Liver (tissue), 9 donors: Measurements from ENCODE around the gene PLEKHA6. TPM values are rescaled to one million over a fixed set of nuclear protein-coding genes. Genes with fewer than 3 reads are reported as not detected.

Experiments used
- DNase-seq: peaks from one replicate; pipeline ENCODE4 v3.0.0-alpha.2; 2017; ENCODE audit warnings: low spot score
- H3K27ac ChIP-seq, 2 donors: one replicate each; pipeline ENCODE4 v1.7.0; 2013; ENCODE audit warnings: inconsistent platforms in 2 of 2, low read length in 2 of 2, control low read depth in 1 of 2, low read depth in 1 of 2, mild to moderate bottlenecking in 1 of 2
- H3K27me3 ChIP-seq, 4 donors: one replicate each; pipeline versions ENCODE4 v1.6.1 to v1.7.0; 2013; ENCODE audit warnings: low read length in 3 of 4, inconsistent platforms in 1 of 4, mild to moderate bottlenecking in 1 of 4, moderate library complexity in 1 of 4; ENCODE audit not compliant: control insufficient read depth in 4 of 4, insufficient read depth in 4 of 4
- H3K36me3 ChIP-seq, 4 donors: one replicate each; pipeline versions ENCODE4 v1.6.1 to v1.7.0; 2013; ENCODE audit warnings: low read length in 3 of 4, mild to moderate bottlenecking in 3 of 4, low read depth in 1 of 4, moderate library complexity in 1 of 4; ENCODE audit not compliant: control insufficient read depth in 4 of 4, insufficient read depth in 3 of 4
- H3K4me1 ChIP-seq, 4 donors: one replicate each; pipeline versions ENCODE4 v1.6.1 to v1.7.0; 2013; ENCODE audit warnings: low read length in 3 of 4, mild to moderate bottlenecking in 3 of 4, moderate library complexity in 1 of 4; ENCODE audit not compliant: control insufficient read depth in 4 of 4, insufficient read depth in 4 of 4
- H3K4me3 ChIP-seq, 3 donors: one replicate each; pipeline versions ENCODE4 v1.6.1 to v1.7.0; 2013; ENCODE audit warnings: low read length in 3 of 3, control low read depth in 1 of 3, low read depth in 1 of 3, mild to moderate bottlenecking in 1 of 3
- H3K9ac ChIP-seq, 2 donors: one replicate each; pipeline ENCODE4 v1.7.0; 2013; ENCODE audit warnings: low read length in 2 of 2, mild to moderate bottlenecking in 2 of 2, moderate library complexity in 2 of 2, control low read depth in 1 of 2, low read depth in 1 of 2
- H3K9me3 ChIP-seq, 4 donors: one replicate each; pipeline versions ENCODE4 v1.6.1 to v1.7.0; 2013; ENCODE audit warnings: low read length in 3 of 4; ENCODE audit not compliant: control insufficient read depth in 4 of 4
- EGR1 ChIP-seq, 2 donors: IDR thresholded peaks; 2 replicates each; pipeline ENCODE4 v1.6.1; 2016 to 2018; ENCODE audit warnings: antibody characterized with exemption in 2 of 2, low read depth in 2 of 2
- FOXA1 ChIP-seq: IDR thresholded peaks from 2 replicates; pipeline ENCODE4 v1.6.1; 2016; ENCODE audit warnings: antibody characterized with exemption
- FOXA2 ChIP-seq: IDR thresholded peaks from 2 replicates; pipeline ENCODE4 v1.6.1; 2016; ENCODE audit warnings: antibody characterized with exemption
- GABPA ChIP-seq, 2 donors: IDR thresholded peaks in 1 of 2; conservative IDR thresholded peaks in 1 of 2; 2 replicates each; pipeline ENCODE4 v1.6.1; 2016; ENCODE audit warnings: antibody characterized with exemption in 2 of 2, mild to moderate bottlenecking in 1 of 2, moderate library complexity in 1 of 2
- HNF4A ChIP-seq, 2 donors: conservative IDR thresholded peaks; 2 replicates each; pipeline ENCODE4 v1.6.1; 2016; ENCODE audit warnings: antibody characterized with exemption in 2 of 2, mild to moderate bottlenecking in 2 of 2
- HNF4G ChIP-seq: IDR thresholded peaks from 2 replicates; pipeline ENCODE4 v1.6.1; 2016; ENCODE audit warnings: antibody characterized with exemption
- JUND ChIP-seq, 2 donors: IDR thresholded peaks; 2 replicates each; pipeline ENCODE4 v1.6.1; 2016; ENCODE audit warnings: antibody characterized with exemption in 2 of 2
- NR2F2 ChIP-seq: IDR thresholded peaks from 2 replicates; pipeline ENCODE4 v1.6.1; 2016; ENCODE audit warnings: antibody characterized with exemption
- RAD21 ChIP-seq, 2 donors: IDR thresholded peaks; 2 replicates each; pipeline ENCODE4 v1.6.1; 2016; ENCODE audit warnings: antibody characterized with exemption in 2 of 2, mild to moderate bottlenecking in 2 of 2
- RXRA ChIP-seq, 2 donors: IDR thresholded peaks; 2 replicates each; pipeline ENCODE4 v1.6.1; 2017 to 2018; ENCODE audit warnings: antibody characterized with exemption in 2 of 2, mild to moderate bottlenecking in 1 of 2
- SP1 ChIP-seq: IDR thresholded peaks from 2 replicates; pipeline ENCODE4 v1.6.1; 2018; ENCODE audit warnings: antibody characterized with exemption, mild to moderate bottlenecking
- TAF1 ChIP-seq: conservative IDR thresholded peaks from 2 replicates; pipeline ENCODE4 v1.6.1; 2016; ENCODE audit warnings: antibody characterized with exemption, mild to moderate bottlenecking
- YY1 ChIP-seq: IDR thresholded peaks from 2 replicates; pipeline ENCODE4 v1.6.1; 2016; ENCODE audit warnings: antibody characterized with exemption, mild to moderate bottlenecking
- WGBS: extraction: QIAGEN DNeasy Blood & Tissue Kit; methylation state at CpG from one replicate; pipeline ENCODE4 v1.1.7; 2013; 5-methylcytosine and 5-hydroxymethylcytosine counted together
- polyA plus RNA-seq, 2 donors: library from polyadenylated mRNA; stranded (reverse) in 1 of 2; unstranded in 1 of 2; fragments of 200-250 nt in 1 of 2; fragments of >200 nt in 1 of 2; fragmentation: Nextera tagmentation in 1 of 2; extraction: Ambion mirVana in 1 of 2; gene quantifications; one replicate each; pipeline versions ENCODE4 v1.2.1 to v1.2.3, GENCODE V29; 2013 to 2015
- total RNA-seq, 2 donors: library from RNA; depleted of rRNA; stranded (reverse); fragments of >200 nt; gene quantifications; one replicate each; pipeline ENCODE4 v1.2.3, GENCODE V29; 2014
- TF ChIP-seq, protein P1 (sequence below): IDR thresholded peaks from 2 replicates; pipeline ENCODE4 v1.6.1; 2016; ENCODE audit warnings: antibody characterized with exemption
- TF ChIP-seq, protein P2 (sequence below): fragments of 150-350 bp; IDR thresholded peaks from 2 replicates; pipeline ENCODE4 v1.5.1; 2017; ENCODE audit warnings: improper control_type of control experiment, low read depth, low read length; ENCODE audit not compliant: missing input control
- TF ChIP-seq, protein P3 (sequence below): IDR thresholded peaks from 2 replicates; pipeline ENCODE4 v1.6.1; 2016; ENCODE audit warnings: antibody characterized with exemption
- TF ChIP-seq, protein P4 (sequence below): IDR thresholded peaks from 2 replicates; pipeline ENCODE4 v1.6.1; 2016; ENCODE audit warnings: antibody characterized with exemption, mild to moderate bottlenecking
- TF ChIP-seq, protein P5 (sequence below): IDR thresholded peaks from 2 replicates; pipeline ENCODE4 v1.6.1; 2016; ENCODE audit warnings: antibody characterized with exemption
- donor health status: healthy.
- donor health status: healthy.
- donor health status: healthy.
- donor health status: healthy.
- donor health status: healthy.

The PLEKHA6 gene
- total and polyA plus RNA-seq, 4 donors: 5.3 to 12.8 (median 7.6) TPM

DNA sequence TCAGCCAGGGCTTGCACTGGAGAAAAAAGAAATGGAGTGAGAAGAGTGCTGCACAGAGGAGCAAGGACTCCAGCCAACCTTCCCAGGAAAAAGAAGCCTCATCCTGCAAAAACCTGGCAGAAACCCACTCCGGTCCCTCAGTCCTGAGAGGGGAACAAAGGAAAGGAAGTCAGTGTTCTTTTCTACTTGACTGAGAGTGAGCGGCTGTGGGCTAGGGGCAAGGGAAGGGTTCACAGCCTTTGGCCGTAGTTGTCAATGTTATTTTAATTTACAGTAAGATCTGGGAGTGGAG is 137.0 kb downstream of the PLEKHA6 start:
- Histone ChIP-seq H3K4me3 (no peak overlapping the region), H3K9ac (no peak overlapping the region), H3K36me3 (peaks cover 0 to 19% (median 9%) of the 10 kb centered on the region in 4 donors), H3K27ac (peak overlapping the region in 1 of 2 donors; percentile 12), H3K9me3 (no peaks in the 10 kb centered on the region), H3K4me1 (peaks cover 4 to 28% (median 18%) of the 10 kb centered on the region in 4 donors), H3K27me3 (no peaks in the 10 kb centered on the region)
- 90% methylated on average over 3 of the region's 3 CpGs for WGBS
- TF ChIP-seq TAF1: no peak
- no peak for TF ChIP-seq FOXA1
- TF ChIP-seq, protein P1, sequence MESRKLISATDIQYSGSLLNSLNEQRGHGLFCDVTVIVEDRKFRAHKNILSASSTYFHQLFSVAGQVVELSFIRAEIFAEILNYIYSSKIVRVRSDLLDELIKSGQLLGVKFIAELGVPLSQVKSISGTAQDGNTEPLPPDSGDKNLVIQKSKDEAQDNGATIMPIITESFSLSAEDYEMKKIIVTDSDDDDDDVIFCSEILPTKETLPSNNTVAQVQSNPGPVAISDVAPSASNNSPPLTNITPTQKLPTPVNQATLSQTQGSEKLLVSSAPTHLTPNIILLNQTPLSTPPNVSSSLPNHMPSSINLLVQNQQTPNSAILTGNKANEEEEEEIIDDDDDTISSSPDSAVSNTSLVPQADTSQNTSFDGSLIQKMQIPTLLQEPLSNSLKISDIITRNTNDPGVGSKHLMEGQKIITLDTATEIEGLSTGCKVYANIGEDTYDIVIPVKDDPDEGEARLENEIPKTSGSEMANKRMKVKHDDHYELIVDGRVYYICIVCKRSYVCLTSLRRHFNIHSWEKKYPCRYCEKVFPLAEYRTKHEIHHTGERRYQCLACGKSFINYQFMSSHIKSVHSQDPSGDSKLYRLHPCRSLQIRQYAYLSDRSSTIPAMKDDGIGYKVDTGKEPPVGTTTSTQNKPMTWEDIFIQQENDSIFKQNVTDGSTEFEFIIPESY: no peak
- TF ChIP-seq EGR1 (IDR thresholded peaks at IDR 0.05; ENCODE audit: low read depth in 2 of 2): no peak
- TF ChIP-seq GABPA (IDR thresholded peaks at IDR 0.05 in 1 of 2, conservative IDR thresholded peaks at IDR 0.05 in 1 of 2): no peak
- no peak for TF ChIP-seq RAD21 (IDR thresholded peaks at IDR 0.05)
- no peak for TF ChIP-seq JUND (IDR thresholded peaks at IDR 0.05)
- TF ChIP-seq SP1: no peak
- no peak for TF ChIP-seq YY1
- TF ChIP-seq, protein P2, sequence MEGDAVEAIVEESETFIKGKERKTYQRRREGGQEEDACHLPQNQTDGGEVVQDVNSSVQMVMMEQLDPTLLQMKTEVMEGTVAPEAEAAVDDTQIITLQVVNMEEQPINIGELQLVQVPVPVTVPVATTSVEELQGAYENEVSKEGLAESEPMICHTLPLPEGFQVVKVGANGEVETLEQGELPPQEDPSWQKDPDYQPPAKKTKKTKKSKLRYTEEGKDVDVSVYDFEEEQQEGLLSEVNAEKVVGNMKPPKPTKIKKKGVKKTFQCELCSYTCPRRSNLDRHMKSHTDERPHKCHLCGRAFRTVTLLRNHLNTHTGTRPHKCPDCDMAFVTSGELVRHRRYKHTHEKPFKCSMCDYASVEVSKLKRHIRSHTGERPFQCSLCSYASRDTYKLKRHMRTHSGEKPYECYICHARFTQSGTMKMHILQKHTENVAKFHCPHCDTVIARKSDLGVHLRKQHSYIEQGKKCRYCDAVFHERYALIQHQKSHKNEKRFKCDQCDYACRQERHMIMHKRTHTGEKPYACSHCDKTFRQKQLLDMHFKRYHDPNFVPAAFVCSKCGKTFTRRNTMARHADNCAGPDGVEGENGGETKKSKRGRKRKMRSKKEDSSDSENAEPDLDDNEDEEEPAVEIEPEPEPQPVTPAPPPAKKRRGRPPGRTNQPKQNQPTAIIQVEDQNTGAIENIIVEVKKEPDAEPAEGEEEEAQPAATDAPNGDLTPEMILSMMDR: no peak
- TF ChIP-seq, protein P3, sequence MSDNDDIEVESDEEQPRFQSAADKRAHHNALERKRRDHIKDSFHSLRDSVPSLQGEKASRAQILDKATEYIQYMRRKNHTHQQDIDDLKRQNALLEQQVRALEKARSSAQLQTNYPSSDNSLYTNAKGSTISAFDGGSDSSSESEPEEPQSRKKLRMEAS: no peak
- TF ChIP-seq, protein P4, sequence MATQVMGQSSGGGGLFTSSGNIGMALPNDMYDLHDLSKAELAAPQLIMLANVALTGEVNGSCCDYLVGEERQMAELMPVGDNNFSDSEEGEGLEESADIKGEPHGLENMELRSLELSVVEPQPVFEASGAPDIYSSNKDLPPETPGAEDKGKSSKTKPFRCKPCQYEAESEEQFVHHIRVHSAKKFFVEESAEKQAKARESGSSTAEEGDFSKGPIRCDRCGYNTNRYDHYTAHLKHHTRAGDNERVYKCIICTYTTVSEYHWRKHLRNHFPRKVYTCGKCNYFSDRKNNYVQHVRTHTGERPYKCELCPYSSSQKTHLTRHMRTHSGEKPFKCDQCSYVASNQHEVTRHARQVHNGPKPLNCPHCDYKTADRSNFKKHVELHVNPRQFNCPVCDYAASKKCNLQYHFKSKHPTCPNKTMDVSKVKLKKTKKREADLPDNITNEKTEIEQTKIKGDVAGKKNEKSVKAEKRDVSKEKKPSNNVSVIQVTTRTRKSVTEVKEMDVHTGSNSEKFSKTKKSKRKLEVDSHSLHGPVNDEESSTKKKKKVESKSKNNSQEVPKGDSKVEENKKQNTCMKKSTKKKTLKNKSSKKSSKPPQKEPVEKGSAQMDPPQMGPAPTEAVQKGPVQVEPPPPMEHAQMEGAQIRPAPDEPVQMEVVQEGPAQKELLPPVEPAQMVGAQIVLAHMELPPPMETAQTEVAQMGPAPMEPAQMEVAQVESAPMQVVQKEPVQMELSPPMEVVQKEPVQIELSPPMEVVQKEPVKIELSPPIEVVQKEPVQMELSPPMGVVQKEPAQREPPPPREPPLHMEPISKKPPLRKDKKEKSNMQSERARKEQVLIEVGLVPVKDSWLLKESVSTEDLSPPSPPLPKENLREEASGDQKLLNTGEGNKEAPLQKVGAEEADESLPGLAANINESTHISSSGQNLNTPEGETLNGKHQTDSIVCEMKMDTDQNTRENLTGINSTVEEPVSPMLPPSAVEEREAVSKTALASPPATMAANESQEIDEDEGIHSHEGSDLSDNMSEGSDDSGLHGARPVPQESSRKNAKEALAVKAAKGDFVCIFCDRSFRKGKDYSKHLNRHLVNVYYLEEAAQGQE: no peak
- TF ChIP-seq NR2F2: no peak
- no peak for TF ChIP-seq RXRA (IDR thresholded peaks at IDR 0.05)
- TF ChIP-seq HNF4G: no peak
- TF ChIP-seq HNF4A (conservative IDR thresholded peaks at IDR 0.05): no peak
- TF ChIP-seq FOXA2: no peak
- TF ChIP-seq, protein P5, sequence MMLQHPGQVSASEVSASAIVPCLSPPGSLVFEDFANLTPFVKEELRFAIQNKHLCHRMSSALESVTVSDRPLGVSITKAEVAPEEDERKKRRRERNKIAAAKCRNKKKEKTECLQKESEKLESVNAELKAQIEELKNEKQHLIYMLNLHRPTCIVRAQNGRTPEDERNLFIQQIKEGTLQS: no peak
- DNase-seq: no peak
